KMS-11 (cell line): Measurements from ENCODE around the gene CDKN2B-AS1.

ENCODE experiments used
- H2AFZ ChIP-seq: fragments of 200-600 bp; sonication (generic); 2 replicates; pipeline ENCODE4 v1.6.1; 2016; ENCODE audit warnings: antibody characterized with exemption, mixed run types, low read depth
- H3K27ac ChIP-seq: fragments of 200-600 bp; sonication (generic); 2 replicates; pipeline ENCODE4 v1.6.1; 2016; ENCODE audit warnings: mild to moderate bottlenecking, mixed run types
- H3K27me3 ChIP-seq: fragments of 200-600 bp; sonication (generic); 2 replicates; pipeline ENCODE4 v1.6.1; 2017; ENCODE audit warnings: mild to moderate bottlenecking, low read depth, mixed run types, moderate library complexity; ENCODE audit not compliant: insufficient read depth
- H3K36me3 ChIP-seq: fragments of 200-600 bp; sonication (generic); 2 replicates; pipeline ENCODE4 v1.6.1; 2017; ENCODE audit warnings: mild to moderate bottlenecking, mixed run types; ENCODE audit not compliant: insufficient read depth
- H3K4me1 ChIP-seq: fragments of 200-600 bp; sonication (generic); 2 replicates; pipeline ENCODE4 v1.6.1; 2016; ENCODE audit warnings: mild to moderate bottlenecking, low read depth, mixed run types; ENCODE audit not compliant: poor library complexity, severe bottlenecking
- H3K4me2 ChIP-seq: fragments of 200-600 bp; sonication (generic); 2 replicates; pipeline ENCODE4 v1.7.0; 2016; ENCODE audit warnings: mild to moderate bottlenecking, mixed run types
- H3K4me3 ChIP-seq: fragments of 200-600 bp; sonication (generic); IDR thresholded peaks from 2 replicates; pipeline ENCODE4 v1.6.1; 2017; ENCODE audit warnings: low read depth, low read length, mixed read lengths; ENCODE audit not compliant: insufficient read depth
- H3K79me2 ChIP-seq: fragments of 200-600 bp; sonication (generic); 2 replicates; pipeline ENCODE4 v1.6.1; 2016; ENCODE audit warnings: low read depth, mixed run types; ENCODE audit not compliant: insufficient read depth
- H3K9ac ChIP-seq: fragments of 200-600 bp; sonication (generic); 2 replicates; pipeline ENCODE4 v1.6.1; 2016; ENCODE audit warnings: mild to moderate bottlenecking, mixed run types
- H4K20me1 ChIP-seq: fragments of 200-600 bp; sonication (generic); 2 replicates; pipeline ENCODE4 v1.6.1; 2016; ENCODE audit warnings: mild to moderate bottlenecking, mixed run types; ENCODE audit not compliant: insufficient read depth
- TF ChIP-seq, protein P1 (sequence below): fragments of 200-600 bp; sonication (generic); conservative IDR thresholded peaks from 2 replicates; pipeline ENCODE4 v1.6.1; 2017; ENCODE audit warnings: low read depth, mild to moderate bottlenecking, antibody characterized with exemption, low read length, moderate library complexity, mixed read lengths

CDKN2B-AS1 gene

GRCh38 chr9:21964925-21965385 is 29.6 kb upstream of the CDKN2B-AS1 start:
- Histone ChIP-seq H3K4me1 (no peaks in the 10 kb centered on the region), H3K36me3 (peaks cover 23% of the 10 kb centered on the region; the same call in 1 of the 2 replicates), H3K27me3 (no peaks in the 10 kb centered on the region), H3K4me2 (no peak overlapping the region), H3K79me2 (no peaks in the 10 kb centered on the region), H3K4me3 (no peak overlapping the region), H4K20me1 (no peaks in the 10 kb centered on the region), H3K27ac (no peak overlapping the region), H2AFZ (no peak overlapping the region), H3K9ac (no peak overlapping the region)
- TF ChIP-seq, protein P1, sequence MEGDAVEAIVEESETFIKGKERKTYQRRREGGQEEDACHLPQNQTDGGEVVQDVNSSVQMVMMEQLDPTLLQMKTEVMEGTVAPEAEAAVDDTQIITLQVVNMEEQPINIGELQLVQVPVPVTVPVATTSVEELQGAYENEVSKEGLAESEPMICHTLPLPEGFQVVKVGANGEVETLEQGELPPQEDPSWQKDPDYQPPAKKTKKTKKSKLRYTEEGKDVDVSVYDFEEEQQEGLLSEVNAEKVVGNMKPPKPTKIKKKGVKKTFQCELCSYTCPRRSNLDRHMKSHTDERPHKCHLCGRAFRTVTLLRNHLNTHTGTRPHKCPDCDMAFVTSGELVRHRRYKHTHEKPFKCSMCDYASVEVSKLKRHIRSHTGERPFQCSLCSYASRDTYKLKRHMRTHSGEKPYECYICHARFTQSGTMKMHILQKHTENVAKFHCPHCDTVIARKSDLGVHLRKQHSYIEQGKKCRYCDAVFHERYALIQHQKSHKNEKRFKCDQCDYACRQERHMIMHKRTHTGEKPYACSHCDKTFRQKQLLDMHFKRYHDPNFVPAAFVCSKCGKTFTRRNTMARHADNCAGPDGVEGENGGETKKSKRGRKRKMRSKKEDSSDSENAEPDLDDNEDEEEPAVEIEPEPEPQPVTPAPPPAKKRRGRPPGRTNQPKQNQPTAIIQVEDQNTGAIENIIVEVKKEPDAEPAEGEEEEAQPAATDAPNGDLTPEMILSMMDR: no peak

GRCh38 chr9:21965401-21965951 is 29.1 kb upstream of the CDKN2B-AS1 start:
- Histone ChIP-seq H3K79me2 (no peaks in the 10 kb centered on the region), H2AFZ (no peak overlapping the region), H3K4me2 (no peak overlapping the region), H3K4me3 (no peak overlapping the region), H3K36me3 (peaks cover 26% of the 10 kb centered on the region; the same call in 1 of the 2 replicates), H3K27me3 (no peaks in the 10 kb centered on the region), H4K20me1 (no peaks in the 10 kb centered on the region), H3K27ac (no peak overlapping the region), H3K4me1 (no peaks in the 10 kb centered on the region), H3K9ac (no peak overlapping the region)
- TF ChIP-seq, protein P1: no peak

DNA sequence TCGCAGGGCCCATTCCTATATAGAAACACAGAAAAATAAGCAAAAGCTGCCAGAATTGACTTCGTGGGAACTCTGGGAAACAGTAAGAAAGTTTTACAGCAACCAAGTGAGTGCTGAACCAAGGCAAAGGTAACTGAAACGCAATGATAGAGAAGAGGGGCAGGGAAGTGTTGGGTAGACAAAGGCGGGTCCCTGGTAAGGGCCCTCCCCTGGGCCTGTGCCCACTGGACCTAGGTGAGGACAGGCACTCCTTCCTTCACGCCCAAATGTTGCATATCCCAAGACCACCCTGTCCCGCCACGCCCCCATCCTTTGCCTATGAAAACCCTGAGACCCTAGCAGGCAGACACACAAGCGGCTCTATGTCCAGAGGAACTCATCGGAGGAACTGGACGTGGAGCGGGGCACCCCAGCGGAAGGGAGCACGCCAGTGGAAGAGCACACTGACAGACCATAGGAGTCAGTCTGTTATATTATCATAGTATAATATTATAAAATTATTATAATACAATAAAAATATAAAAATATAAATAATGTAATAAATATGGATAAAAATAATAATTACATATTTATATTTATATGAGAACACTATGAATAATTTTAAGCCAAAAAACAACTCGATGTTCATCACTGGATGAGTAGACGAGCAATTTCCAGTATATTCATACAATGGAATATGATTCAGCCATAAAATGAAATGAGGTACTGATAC is 28.3 kb upstream of the CDKN2B-AS1 start:
- peaks cover 28% of the 10 kb centered on the region; the same call in 1 of the 2 replicates for H3K36me3 ChIP-seq

DNA sequence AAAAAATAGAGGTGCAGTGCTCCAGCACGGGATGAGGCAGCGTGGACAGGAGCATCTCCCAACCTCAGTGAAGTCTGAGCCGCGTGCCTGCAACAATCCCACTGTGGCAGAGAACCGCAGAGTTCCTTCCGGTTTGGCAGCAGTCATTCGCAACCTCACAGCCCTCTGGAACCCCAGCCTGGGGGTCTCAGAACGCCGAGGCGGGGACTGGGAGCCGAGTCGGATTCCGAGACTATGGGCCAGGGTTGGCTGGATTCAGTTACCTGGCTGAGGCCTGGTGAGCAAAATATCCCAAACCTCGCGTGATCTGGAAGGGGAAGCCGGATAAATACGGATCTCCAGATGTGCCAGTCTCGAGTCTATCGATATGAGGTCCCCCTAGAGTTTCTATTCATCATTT is 27.4 kb upstream of the CDKN2B-AS1 start:
- Histone ChIP-seq H3K79me2 (peaks cover 9% of the 10 kb centered on the region), H2AFZ (no peak overlapping the region), H3K4me2 (no peak overlapping the region), H3K9ac (no peak overlapping the region), H3K4me1 (no peaks in the 10 kb centered on the region), H3K27me3 (no peaks in the 10 kb centered on the region), H4K20me1 (no peaks in the 10 kb centered on the region), H3K4me3 (no peak overlapping the region), H3K36me3 (peaks cover 28% of the 10 kb centered on the region; the same call in 1 of the 2 replicates), H3K27ac (no peak overlapping the region)
- TF ChIP-seq, protein P1: no peak

More for the DNA sequence above, 28.3 kb upstream of the CDKN2B-AS1 start:
- H3K27ac ChIP-seq: no peak overlapping the region
- TF ChIP-seq, protein P1: no peak
- H3K4me2 ChIP-seq: no peak overlapping the region
- H3K4me3 ChIP-seq: no peak overlapping the region
- H3K27me3 ChIP-seq: no peaks in the 10 kb centered on the region
- no peak overlapping the region for H3K9ac ChIP-seq
- H2AFZ ChIP-seq: no peak overlapping the region
- no peaks in the 10 kb centered on the region for H3K4me1 ChIP-seq
- H3K79me2 ChIP-seq: peaks cover 3% of the 10 kb centered on the region; the same call in 1 of the 2 replicates
- no peaks in the 10 kb centered on the region for H4K20me1 ChIP-seq
